Measurements from ENCODE around the gene BTF3. TPM values are rescaled to one million over a fixed set of nuclear protein-coding genes. Genes with fewer than 3 reads are reported as not detected.

BTF3 gene
- total and polyA plus RNA-seq, 2 of the 13 experiments (the other 11 are each of a cell fraction or from before 2014, with no cell fraction given): 557 to 698 TPM

- TF ChIP-seq DR1 (CRISPR knock-in tag; IDR thresholded peaks at IDR 0.05): peak; percentile 42; the same call in 1 of the 2 replicates
- TF ChIP-seq ZFAT (CRISPR knock-in tag; conservative IDR thresholded peaks at IDR 0.05): peak; percentile 76; the same call in 1 of the 2 replicates
- 0 out of 2 replicates have a peak, but pooled peaks have one; percentile 77 for TF ChIP-seq NR1H2 (CRISPR knock-in tag; IDR thresholded peaks at IDR 0.05; ENCODE audit: borderline replicate concordance, low read depth)
- TF ChIP-seq ZNF781 (CRISPR knock-in tag; IDR thresholded peaks at IDR 0.05; ENCODE audit: borderline replicate concordance, not compliant biosample characterization): peak; percentile 60
- peak; percentile 58 for TF ChIP-seq MED8 (CRISPR knock-in tag; IDR thresholded peaks at IDR 0.05; ENCODE audit: insufficient replicate concordance)
- TF ChIP-seq ZNF180 (CRISPR knock-in tag; IDR thresholded peaks at IDR 0.05; ENCODE audit: borderline replicate concordance, low read depth): peak; percentile 41; the same call in 1 of the 2 replicates
- no peak for TF ChIP-seq SIX4 (CRISPR knock-in tag; IDR thresholded peaks at IDR 0.05)
- TF ChIP-seq PRMT3 (CRISPR knock-in tag; IDR thresholded peaks at IDR 0.05; ENCODE audit: borderline replicate concordance, low read depth): no peak
- no peak for TF ChIP-seq PBX3 (CRISPR knock-in tag; IDR thresholded peaks at IDR 0.05; ENCODE audit: borderline replicate concordance)
- no peak for TF ChIP-seq ZNF382 (CRISPR knock-in tag; IDR thresholded peaks at IDR 0.05; ENCODE audit: borderline replicate concordance)
- no peak for TF ChIP-seq NR2F6 (IDR thresholded peaks at IDR 0.05)
- TF ChIP-seq NR2F6 (CRISPR knock-in tag; IDR thresholded peaks at IDR 0.05): peak; percentile 9; the same call in 1 of the 2 replicates
- TF ChIP-seq REL (CRISPR knock-in tag; conservative IDR thresholded peaks at IDR 0.05): no peak; the same call in 1 of the 2 replicates
- TF ChIP-seq ZSCAN25 (CRISPR knock-in tag; IDR thresholded peaks at IDR 0.05): peak; percentile 69; the same call in 1 of the 2 replicates
- TF ChIP-seq ZNF225 (CRISPR knock-in tag; IDR thresholded peaks at IDR 0.05): peak; percentile 85; the same call in 1 of the 2 replicates
- TF ChIP-seq ZNF678 (CRISPR knock-in tag; IDR thresholded peaks at IDR 0.05): peak; percentile 68; the same call in 1 of the 2 replicates
- TF ChIP-seq ZNF557 (CRISPR knock-in tag; IDR thresholded peaks at IDR 0.05): 0 out of 2 replicates have a peak, but pooled peaks have one; percentile 57
- 0 out of 2 replicates have a peak, but pooled peaks have one; percentile 79 for TF ChIP-seq ZNF253 (CRISPR knock-in tag; IDR thresholded peaks at IDR 0.05; ENCODE audit: borderline replicate concordance)
- TF ChIP-seq ZBTB20 (CRISPR knock-in tag; IDR thresholded peaks at IDR 0.05; ENCODE audit: borderline replicate concordance, low read depth): peak; percentile 20; the same call in 1 of the 2 replicates
- TF ChIP-seq HMGXB3 (CRISPR knock-in tag; IDR thresholded peaks at IDR 0.05; ENCODE audit: borderline replicate concordance): no peak; the same call in 1 of the 2 replicates
- no peak for TF ChIP-seq MED13 (CRISPR knock-in tag; IDR thresholded peaks at IDR 0.05)
- TF ChIP-seq ZNF343 (CRISPR knock-in tag; IDR thresholded peaks at IDR 0.05): peak; percentile 94
- no peak for TF ChIP-seq KAT2B (IDR thresholded peaks at IDR 0.05; ENCODE audit: borderline replicate concordance, low read depth, low read length)
- no peak for TF ChIP-seq TBP (CRISPR knock-in tag; IDR thresholded peaks at IDR 0.05)
Observed at GRCh38 chr5:73498057-73498992, at the start of gene BTF3 (continued).
